HepG2 (cell line): ENCODE data around the gene TAF3. TPM values are rescaled to one million over a fixed set of nuclear protein-coding genes. Genes with fewer than 3 reads are reported as not detected.

Source experiments
- ATF2 ChIP-seq: sonication (generic); formaldehyde crosslinking; IDR thresholded peaks from 2 replicates; pipeline ENCODE4 v1.4.0; 2020; ENCODE audit warnings: missing genetic modification reagents
- KDM2A ChIP-seq: sonication (generic); formaldehyde crosslinking; IDR thresholded peaks from 2 replicates; pipeline ENCODE4 v1.4.0; 2020; ENCODE audit warnings: low read depth, missing genetic modification reagents, borderline replicate concordance
- LBX2 ChIP-seq: sonication (generic); formaldehyde crosslinking; IDR thresholded peaks from 2 replicates; pipeline ENCODE4 v1.5.0; 2020; ENCODE audit warnings: missing genetic modification reagents, mild to moderate bottlenecking, borderline replicate concordance
- MTA1 ChIP-seq: sonication (generic); formaldehyde crosslinking; IDR thresholded peaks from 2 replicates; pipeline ENCODE4 v1.4.0; 2020; ENCODE audit warnings: missing genetic modification reagents, mild to moderate bottlenecking, borderline replicate concordance
- NFYB ChIP-seq: sonication (generic); formaldehyde crosslinking; IDR thresholded peaks from 2 replicates; pipeline ENCODE4 v1.4.0; 2020; ENCODE audit warnings: missing genetic modification reagents
- RORA ChIP-seq: sonication (generic); formaldehyde crosslinking; IDR thresholded peaks from 2 replicates; pipeline ENCODE4 v1.5.0; 2020; ENCODE audit warnings: mild to moderate bottlenecking, missing genetic modification reagents, moderate library complexity
- SSRP1 ChIP-seq: IDR thresholded peaks from 2 replicates; pipeline ENCODE4 v1.6.1; 2016; ENCODE audit warnings: control low read depth
- ZMYM3 ChIP-seq: sonication (generic); formaldehyde crosslinking; IDR thresholded peaks from 2 replicates; pipeline ENCODE4 v1.5.1; 2020; ENCODE audit warnings: mild to moderate bottlenecking, missing genetic modification reagents
- ZNF318 ChIP-seq: sonication (generic); formaldehyde crosslinking; IDR thresholded peaks from 2 replicates; pipeline ENCODE4 v1.4.0; 2020; ENCODE audit warnings: mild to moderate bottlenecking, missing genetic modification reagents
- ZNF335 ChIP-seq: sonication (generic); formaldehyde crosslinking; IDR thresholded peaks from 2 replicates; pipeline ENCODE4 v1.4.0; 2020; ENCODE audit warnings: missing genetic modification reagents
- ZNF609 ChIP-seq: sonication (generic); formaldehyde crosslinking; IDR thresholded peaks from 2 replicates; pipeline ENCODE4 v1.4.0; 2020; ENCODE audit warnings: mild to moderate bottlenecking, missing genetic modification reagents, borderline replicate concordance
- ZSCAN21 ChIP-seq: sonication (generic); formaldehyde crosslinking; IDR thresholded peaks from 2 replicates; pipeline ENCODE4 v1.8.0; 2022; ENCODE audit warnings: mild to moderate bottlenecking, missing genetic modification reagents, moderate library complexity, borderline replicate concordance
- polyA plus RNA-seq, 8 experiments: library from polyadenylated mRNA; depleted of rRNA in 3 of 8; stranded (reverse) in 7 of 8; unstranded in 1 of 8; fragments of >200 nt; fragmentation: Illumina TruSeq in 4 of 8; extraction: Trizol in 4 of 8; gene quantifications; 2 replicates each; pipeline versions ENCODE4 v1.2.1 to v1.2.3, GENCODE V29; 2011 to 2016; ENCODE audit warnings: low read depth in 4 of 8, missing spikeins in 1 of 8, mixed read lengths in 1 of 8; ENCODE audit not compliant: insufficient read depth in 1 of 8
- total RNA-seq, 5 experiments: library from RNA; depleted of rRNA; stranded (reverse); fragments of >200 nt; fragmentation: Illumina TruSeq; extraction: Trizol; gene quantifications; 2 replicates each; pipeline ENCODE4 v1.2.3, GENCODE V29; 2016; ENCODE audit warnings: low read depth in 1 of 5

Gene TAF3
- total and polyA plus RNA-seq, 2 of the 13 experiments (the other 11 are each of a cell fraction or from before 2014, with no cell fraction given) = 1.7 to 2.9 TPM

GRCh38 chr10:7818295-7819120, at the start of gene TAF3 (continued):
- TF ChIP-seq KDM2A (CRISPR knock-in tag) (peak; percentile 98), MTA1 (CRISPR knock-in tag) (peak; percentile 70; the same call in 1 of the 2 replicates), ZNF335 (CRISPR knock-in tag) (peak; percentile 84; the same call in 1 of the 2 replicates), SSRP1 (CRISPR knock-in tag) (peak; percentile 41; the same call in 1 of the 2 replicates), ZNF318 (0 out of 2 replicates have a peak, but pooled peaks have one; percentile 51), ATF2 (CRISPR knock-in tag) (peak; percentile 86), ZNF609 (CRISPR knock-in tag) (peak; percentile 58; the same call in 1 of the 2 replicates), LBX2 (CRISPR knock-in tag) (no peak), NFYB (0 out of 2 replicates have a peak, but pooled peaks have one; percentile 25), ZSCAN21 (CRISPR knock-in tag) (peak; percentile 58; the same call in 1 of the 2 replicates), ZMYM3 (CRISPR knock-in tag) (peak; percentile 51; the same call in 1 of the 2 replicates), RORA (CRISPR knock-in tag) (no peak)
